Endothelial cell of umbilical vein (primary cell): Measurements from ENCODE around the gene SERPINC1.

ENCODE experiments used
- EZH2 ChIP-seq: IDR thresholded peaks from 2 replicates; pipeline ENCODE4 v1.6.1; 2012; ENCODE audit warnings: borderline replicate concordance, low read depth, mild to moderate bottlenecking, moderate library complexity, low read length, inconsistent platforms; ENCODE audit not compliant: severe bottlenecking
- FOS ChIP-seq: IDR thresholded peaks from 2 replicates; pipeline ENCODE4 v1.6.1; 2011; ENCODE audit warnings: mild to moderate bottlenecking, low read length, moderate library complexity, borderline replicate concordance; ENCODE audit not compliant: insufficient read depth
- GATA2 ChIP-seq: IDR thresholded peaks from 2 replicates; pipeline ENCODE4 v1.7.0; 2011; ENCODE audit warnings: low read depth, mild to moderate bottlenecking, moderate library complexity, mixed read lengths, low read length; ENCODE audit not compliant: insufficient read length, insufficient read depth
- JUN ChIP-seq: IDR thresholded peaks from 2 replicates; pipeline ENCODE4 v1.6.1; 2011; ENCODE audit warnings: borderline replicate concordance, low read depth; ENCODE audit not compliant: insufficient read length, insufficient read depth
- MAX ChIP-seq: IDR thresholded peaks from 2 replicates; pipeline ENCODE4 v1.6.1; 2011; ENCODE audit not compliant: insufficient read depth, insufficient read length
- MYC ChIP-seq: IDR thresholded peaks from one replicate; pipeline ENCODE4 v1.6.1; 2011; ENCODE audit warnings: mild to moderate bottlenecking, low read depth, low read length
- POLR2A ChIP-seq: IDR thresholded peaks from 2 replicates; pipeline ENCODE4 v1.6.1; 2012; ENCODE audit warnings: low read depth, mild to moderate bottlenecking, control low read depth, low read length
- POLR2AphosphoS5 ChIP-seq: IDR thresholded peaks from 2 replicates; pipeline ENCODE4 v1.6.1; 2012; ENCODE audit warnings: low read depth, mild to moderate bottlenecking, control low read depth, low read length, moderate library complexity; ENCODE audit not compliant: insufficient read depth
- TF ChIP-seq, protein P1 (sequence below), 2 donors: IDR thresholded peaks; 1 replicate in 1 of 2; 2 replicates in 1 of 2; pipeline ENCODE4 v1.5.1; 2011; ENCODE audit warnings: low read length in 2 of 2, mild to moderate bottlenecking in 2 of 2, moderate library complexity in 2 of 2, control low read depth in 1 of 2, inconsistent platforms in 1 of 2, low read depth in 1 of 2; ENCODE audit not compliant: insufficient read depth in 1 of 2; ENCODE audit errors: extremely low read depth in 1 of 2

GRCh38 chr1:173870252-173871075, 46.7 kb downstream of the SERPINC1 start:
- TF ChIP-seq, protein P1, sequence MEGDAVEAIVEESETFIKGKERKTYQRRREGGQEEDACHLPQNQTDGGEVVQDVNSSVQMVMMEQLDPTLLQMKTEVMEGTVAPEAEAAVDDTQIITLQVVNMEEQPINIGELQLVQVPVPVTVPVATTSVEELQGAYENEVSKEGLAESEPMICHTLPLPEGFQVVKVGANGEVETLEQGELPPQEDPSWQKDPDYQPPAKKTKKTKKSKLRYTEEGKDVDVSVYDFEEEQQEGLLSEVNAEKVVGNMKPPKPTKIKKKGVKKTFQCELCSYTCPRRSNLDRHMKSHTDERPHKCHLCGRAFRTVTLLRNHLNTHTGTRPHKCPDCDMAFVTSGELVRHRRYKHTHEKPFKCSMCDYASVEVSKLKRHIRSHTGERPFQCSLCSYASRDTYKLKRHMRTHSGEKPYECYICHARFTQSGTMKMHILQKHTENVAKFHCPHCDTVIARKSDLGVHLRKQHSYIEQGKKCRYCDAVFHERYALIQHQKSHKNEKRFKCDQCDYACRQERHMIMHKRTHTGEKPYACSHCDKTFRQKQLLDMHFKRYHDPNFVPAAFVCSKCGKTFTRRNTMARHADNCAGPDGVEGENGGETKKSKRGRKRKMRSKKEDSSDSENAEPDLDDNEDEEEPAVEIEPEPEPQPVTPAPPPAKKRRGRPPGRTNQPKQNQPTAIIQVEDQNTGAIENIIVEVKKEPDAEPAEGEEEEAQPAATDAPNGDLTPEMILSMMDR (IDR thresholded peaks at IDR 0.05; ENCODE audit: extremely low read depth in 1 of 2, insufficient read depth in 1 of 2, low read depth in 1 of 2, low read length in 2 of 2), result no peak
- TF ChIP-seq POLR2A (no peak), EZH2 (no peak), POLR2AphosphoS5 (peak; percentile 21), MAX (peak; percentile 38), JUN (peak; percentile 30), FOS (no peak), GATA2 (peak; percentile 85), MYC (no peak)
